DMS 273 (cell line): ENCODE results near the gene ALDH3B1.

Source experiments
- DNase-seq: peaks from one replicate; lab custom pipeline; 2025; ENCODE audit not compliant: unreplicated experiment; lab: John Stamatoyannopoulos, UW

Gene ALDH3B1

DNA sequence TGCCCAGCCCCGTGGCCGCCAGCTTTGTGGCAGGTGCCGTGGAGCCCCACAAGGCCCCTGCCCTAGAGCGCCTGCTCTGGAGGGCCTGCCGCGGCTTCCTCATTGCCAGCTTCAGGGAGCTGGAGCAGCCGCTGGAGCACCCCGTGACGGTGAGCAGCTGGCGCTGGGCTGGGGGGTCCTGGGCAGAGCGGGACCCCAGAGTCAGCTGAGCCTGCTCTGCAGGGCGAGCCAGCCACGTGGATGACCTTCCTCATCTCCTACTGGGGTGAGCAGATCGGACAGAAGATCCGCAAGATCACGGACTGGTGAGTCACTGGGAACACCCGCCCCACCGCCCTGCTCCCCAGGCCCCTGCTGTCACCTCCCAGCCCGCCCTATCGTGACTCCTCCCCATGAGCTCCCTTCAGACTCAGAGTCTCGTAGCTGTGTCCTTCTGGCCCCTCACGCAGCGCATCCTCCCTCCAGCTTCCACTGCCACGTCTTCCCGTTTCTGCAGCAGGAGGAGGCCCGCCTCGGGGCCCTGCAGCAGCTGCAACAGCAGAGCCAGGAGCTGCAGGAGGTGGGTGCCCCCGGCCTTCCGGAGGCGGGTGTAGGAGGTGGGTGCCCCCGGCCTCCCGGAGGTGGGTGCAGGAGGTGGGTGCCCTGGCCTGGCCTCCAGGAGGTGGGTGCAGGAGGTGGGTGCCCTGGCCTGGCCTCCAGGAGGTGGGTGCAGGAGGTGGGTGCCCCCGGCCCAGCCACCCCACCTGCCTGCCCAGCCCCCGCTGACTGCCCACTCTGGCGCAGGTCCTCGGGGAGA, 33.4 kb downstream of the ALDH3B1 start:
- DNase-seq = peak; percentile 78

DNA sequence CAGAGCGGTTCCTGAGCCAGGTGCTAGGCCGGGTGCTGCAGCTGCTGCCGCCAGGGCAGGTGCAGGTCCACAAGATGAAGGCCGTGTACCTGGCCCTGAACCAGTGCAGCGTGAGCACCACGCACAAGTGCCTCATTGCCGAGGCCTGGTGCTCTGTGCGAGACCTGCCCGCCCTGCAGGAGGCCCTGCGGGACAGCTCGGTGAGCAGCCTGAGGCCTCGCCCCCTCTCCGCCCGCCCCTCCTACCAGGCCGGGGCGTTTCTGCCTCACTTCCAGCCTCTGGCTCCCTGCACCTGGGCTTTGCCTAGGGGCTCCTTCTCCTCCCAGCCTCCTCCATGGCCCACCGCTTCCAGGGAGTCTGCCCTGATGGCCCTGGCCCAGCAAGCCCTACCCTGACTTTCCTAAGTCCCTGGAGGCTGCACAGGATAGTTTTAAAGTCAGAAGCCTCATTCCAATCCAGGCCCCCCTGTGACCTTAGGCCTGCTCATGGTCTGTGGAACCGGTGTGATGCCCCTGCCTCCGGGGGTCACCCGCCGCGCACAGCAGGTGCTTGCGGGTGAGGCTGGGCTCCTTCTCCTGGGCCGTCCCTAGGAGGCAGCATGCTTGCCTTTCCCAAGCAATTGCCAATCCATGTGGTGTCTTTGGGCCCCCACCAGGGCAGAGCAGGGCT, 34.2 kb downstream of the ALDH3B1 start:
- DNase-seq = no peak

- DNase-seq = no peak
Observed at GRCh38 chr11:68044898-68045351, 34.8 kb downstream of the ALDH3B1 start.

DNA sequence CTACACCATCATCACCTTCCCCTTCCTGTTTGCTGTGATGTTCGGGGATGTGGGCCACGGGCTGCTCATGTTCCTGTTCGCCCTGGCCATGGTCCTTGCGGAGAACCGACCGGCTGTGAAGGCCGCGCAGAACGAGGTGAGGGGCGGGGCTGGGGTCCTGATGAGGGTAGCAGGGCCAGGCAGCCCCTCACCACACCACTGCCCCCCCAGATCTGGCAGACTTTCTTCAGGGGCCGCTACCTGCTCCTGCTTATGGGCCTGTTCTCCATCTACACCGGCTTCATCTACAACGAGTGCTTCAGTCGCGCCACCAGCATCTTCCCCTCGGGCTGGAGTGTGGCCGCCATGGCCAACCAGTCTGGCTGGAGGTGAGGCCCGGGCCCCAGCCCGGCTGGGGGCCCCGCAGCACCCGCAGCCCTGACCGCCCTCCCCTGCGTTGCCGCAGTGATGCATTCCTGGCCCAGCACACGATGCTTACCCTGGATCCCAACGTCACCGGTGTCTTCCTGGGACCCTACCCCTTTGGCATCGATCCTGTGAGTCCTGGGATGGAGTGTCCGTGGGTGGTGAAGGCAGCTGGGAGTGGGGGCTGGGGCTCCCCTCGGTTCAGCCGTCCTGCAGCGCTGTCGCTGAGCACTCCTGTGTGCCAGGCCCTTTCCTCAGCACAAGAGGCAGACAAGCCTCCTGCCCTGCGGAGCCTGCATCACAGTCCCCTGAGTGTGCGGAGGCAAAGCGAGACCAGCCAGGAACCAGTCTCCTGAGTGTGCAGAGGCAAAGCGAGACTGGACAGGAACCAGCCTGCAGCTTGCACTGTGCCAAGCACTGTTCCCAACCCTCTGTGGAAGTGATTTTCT, 37.5 kb downstream of the ALDH3B1 start:
- no peak for DNase-seq

DNA sequence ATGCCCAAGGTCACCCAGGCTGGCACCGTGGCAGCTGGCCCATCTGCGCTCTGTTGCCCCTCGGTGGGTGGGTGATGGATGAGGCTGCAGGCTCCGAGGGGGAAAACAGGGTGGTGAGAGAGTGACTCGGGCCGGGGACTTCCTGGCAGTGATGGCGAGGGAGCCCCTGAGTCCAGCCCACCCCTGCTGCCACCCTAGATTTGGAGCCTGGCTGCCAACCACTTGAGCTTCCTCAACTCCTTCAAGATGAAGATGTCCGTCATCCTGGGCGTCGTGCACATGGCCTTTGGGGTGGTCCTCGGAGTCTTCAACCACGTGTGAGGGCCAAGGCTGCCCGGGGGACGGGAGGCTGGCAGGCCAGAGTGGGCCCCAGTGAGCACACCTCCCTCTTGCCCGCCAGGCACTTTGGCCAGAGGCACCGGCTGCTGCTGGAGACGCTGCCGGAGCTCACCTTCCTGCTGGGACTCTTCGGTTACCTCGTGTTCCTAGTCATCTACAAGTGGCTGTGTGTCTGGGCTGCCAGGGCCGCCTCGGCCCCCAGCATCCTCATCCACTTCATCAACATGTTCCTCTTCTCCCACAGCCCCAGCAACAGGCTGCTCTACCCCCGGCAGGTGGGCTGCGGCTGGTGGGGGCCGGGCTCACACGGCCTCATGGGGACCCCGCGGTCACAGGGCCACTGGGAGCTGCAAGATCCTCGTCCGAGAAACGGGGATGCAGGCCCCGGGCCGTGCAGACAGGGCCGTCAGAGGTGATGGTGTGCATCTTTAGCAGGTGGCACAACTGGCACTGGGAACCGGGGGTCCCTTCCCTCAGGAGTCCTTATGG, 38.8 kb downstream of the ALDH3B1 start:
- DNase-seq = no peak

DNA sequence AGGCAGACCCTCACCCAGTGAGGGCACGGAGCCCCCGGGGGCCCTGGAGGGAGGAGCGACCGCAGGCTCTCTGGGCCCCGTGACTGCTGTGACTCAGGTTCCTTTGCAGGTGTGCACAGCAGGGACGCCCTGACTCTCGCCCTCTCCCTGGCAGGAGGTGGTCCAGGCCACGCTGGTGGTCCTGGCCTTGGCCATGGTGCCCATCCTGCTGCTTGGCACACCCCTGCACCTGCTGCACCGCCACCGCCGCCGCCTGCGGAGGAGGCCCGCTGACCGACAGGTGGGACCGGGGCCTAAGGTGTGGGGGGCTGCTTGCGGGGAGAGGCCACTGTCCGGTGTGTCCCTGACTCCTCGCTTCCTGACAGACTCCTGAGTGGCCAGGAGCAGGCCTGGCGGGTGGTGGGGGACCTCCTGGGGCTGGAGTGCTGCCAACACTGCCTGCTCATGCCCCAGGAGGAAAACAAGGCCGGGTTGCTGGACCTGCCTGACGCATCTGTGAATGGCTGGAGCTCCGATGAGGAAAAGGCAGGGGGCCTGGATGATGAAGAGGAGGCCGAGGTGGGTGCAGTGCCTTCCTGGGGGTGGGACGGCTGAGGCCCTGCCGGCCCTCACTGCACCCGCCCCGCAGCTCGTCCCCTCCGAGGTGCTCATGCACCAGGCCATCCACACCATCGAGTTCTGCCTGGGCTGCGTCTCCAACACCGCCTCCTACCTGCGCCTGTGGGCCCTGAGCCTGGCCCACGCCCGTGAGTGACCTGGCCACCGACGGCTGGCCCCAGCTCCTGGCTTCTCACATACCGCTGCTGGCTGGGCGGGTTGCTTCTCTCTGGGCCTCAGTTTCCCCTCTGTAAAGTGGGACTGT, 39.6 kb downstream of the ALDH3B1 start:
- DNase-seq = no peak

GRCh38 chr11:68050371-68050841, 40.3 kb downstream of the ALDH3B1 start:
- no peak for DNase-seq

GRCh38 chr11:68051191-68052136, 41.3 kb downstream of the ALDH3B1 start:
- DNase-seq = no peak

DNA sequence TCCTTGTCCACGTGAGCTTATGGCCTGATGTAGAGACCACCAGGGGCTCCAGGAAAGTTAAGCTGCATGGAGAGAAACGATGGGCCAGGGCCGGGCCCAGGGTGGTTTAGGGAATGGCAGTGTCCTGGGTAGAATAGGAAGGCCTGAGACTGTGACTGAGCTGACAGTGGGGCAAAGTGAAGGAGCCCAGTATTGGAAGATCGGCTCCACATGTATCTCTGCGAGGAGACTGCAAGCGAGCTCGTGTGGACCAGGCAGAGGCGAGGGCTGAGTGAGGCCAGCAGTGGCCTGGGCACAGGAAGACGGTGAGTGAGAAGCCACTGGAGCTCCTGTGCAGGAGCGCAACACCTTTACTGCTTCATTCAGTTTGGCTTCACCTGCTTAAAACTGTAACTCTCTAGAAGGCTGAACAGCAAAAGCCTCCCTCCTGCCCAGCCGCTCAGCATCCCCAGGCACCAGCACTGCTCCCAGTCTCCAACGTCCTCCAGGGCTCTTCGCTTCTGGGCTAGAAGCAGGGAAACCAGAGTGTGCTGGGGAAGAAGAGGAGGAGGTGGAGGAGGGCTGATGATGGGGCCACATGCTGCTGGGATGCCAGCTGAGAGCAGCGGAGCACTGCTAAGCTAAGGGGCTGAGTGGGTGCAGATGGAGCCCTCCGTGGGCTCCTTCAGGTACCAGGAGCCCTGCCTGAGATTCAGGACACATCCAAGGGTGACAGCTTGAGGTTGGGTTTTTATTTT, 42.2 kb downstream of the ALDH3B1 start:
- no peak for DNase-seq

GRCh38 chr11:68053117-68053516, 43.0 kb downstream of the ALDH3B1 start:
- no peak for DNase-seq

GRCh38 chr11:68053981-68054812, 44.1 kb downstream of the ALDH3B1 start:
- DNase-seq = no peak

- DNase-seq = no peak
Observed at GRCh38 chr11:68056317-68057285, 46.5 kb downstream of the ALDH3B1 start.

DNA sequence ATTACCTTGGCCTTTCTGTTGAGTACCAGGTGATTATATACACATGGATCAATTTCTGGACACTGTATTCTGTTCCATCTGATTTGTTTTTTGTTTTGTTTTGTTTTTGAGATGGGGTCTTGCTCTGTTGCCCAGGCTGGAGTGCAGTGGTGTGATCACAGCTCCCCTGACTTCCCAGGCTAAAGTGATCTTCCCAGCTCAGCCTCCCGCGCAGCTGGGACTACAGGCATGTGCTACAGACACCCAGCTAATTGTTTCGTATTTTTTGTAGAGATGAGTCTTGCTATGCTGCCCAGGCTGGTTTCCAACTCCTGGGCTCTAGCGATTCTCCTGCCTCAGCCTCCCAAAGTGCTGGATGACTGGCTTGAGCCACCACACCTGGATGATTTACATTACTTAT, 47.7 kb downstream of the ALDH3B1 start:
- DNase-seq = no peak

- DNase-seq = no peak
Observed at GRCh38 chr11:68061508-68061907, 51.4 kb downstream of the ALDH3B1 start.

DNA sequence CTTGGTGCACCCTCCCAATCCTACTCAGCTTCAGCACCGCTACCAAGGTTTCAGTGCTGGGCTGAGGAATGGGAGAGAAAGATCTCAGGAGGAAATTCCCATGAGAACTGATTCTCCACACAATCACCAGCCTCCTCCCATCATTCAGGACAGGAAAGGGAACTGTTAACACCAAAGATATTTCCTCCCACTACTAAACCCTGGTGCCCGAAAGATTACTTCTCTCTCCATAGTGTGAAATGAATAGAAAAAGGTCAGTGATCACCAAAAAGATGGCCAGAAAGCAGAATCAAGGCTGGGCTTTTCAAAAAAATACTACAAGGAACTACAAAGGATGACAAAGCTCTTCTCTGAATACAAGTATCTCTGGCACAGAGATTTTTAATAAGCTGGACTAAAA, 54.8 kb downstream of the ALDH3B1 start:
- no peak for DNase-seq

- DNase-seq = no peak
Observed at GRCh38 chr11:68065841-68066240, 55.7 kb downstream of the ALDH3B1 start.
